Activated T-helper 9 cell treated with anti-CD3 and anti-CD28 coated beads, Interleukin-2, amount 50 U/mL, for 16 hours (primary cell): Measurements from ENCODE around the gene COCH.
"Not testable (repeated sequence)": the region's sequence is repeated elsewhere in the genome, so short reads cannot be mapped to it uniquely, and the experiment has no call there.

Experiments used
- DNase-seq: peaks from one replicate; pipeline ENCODE4 v3.0.0-alpha.2; 2020; ENCODE audit warnings: low read depth

COCH gene

DNA sequence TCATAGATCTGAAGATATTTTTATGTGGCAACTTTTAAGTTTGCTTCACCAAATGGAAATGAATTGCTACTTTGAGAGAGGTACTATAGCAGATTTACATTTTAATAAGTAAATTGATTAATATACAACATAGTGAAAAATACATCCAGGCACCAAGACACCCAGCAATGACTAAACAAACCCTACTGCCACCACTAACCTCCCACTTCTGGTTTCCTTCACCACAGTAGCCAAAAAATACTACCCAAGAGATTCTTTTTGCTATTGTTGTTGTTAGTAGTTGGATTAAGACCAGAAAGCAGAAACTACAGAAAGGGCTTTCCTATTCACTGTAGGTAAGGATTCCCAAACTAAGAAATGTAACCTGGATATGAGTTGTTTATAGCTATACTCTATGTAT is 54.1 kb downstream of the COCH start:
- DNase-seq: no peak

DNA sequence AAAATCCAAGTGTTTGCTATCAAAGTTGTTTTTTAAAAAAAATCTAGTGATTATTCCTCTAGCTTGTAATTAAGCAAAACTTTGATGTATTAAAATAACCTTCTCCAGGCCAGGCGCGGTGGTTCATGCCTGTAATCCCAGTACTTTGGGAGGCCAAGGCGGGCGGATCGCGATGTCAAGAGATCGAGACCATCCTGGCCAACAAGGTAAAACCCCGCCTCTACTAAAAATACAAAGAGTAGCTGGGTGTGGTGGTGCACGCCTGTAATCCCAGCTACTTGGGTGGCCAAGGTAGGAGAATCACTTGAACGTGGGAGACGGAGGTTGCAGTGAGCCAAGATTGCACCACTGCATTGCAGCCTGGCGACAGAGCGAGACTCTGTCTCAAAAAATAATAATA is 59.6 kb downstream of the COCH start:
- DNase-seq: not testable (repeated sequence)

DNA sequence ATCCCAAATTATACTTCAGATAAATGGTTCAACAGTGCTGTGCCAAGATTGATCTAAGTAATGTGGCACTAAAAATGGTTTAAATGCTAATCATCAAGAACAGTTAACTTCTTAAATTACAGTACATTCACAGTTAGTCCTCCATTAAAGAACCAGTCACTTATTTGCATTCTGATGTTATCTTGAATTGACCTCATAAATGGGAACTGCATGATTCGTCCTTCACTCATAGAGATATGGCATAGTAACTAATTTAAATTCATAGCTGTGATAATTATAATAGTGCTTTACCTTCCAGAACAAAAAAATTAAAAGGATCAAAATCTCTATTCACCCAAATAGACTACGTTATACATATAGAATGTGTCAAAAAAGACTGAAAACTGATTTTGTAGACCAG is 61.1 kb downstream of the COCH start:
- no peak for DNase-seq

DNA sequence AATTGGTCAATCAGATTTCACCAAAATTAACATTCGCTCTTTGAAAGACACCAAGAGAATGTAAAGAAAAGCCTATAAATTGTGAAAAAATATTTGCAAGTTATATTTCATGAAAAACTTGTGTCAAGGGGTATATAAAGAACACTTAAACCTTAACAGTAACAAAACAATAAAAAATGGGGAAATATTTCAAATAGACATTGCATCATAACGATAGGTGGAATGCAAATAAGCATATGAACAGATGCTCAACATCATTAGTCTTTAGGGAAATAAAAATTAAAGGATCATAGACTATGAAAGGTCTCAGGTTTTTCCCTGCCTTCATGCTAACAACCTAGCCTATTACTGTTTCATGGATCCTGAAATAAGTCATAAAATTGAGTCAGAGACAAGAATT is 64.3 kb downstream of the COCH start:
- DNase-seq: no peak
